ENCODE data around the gene CEBPG.

Gene CEBPG

DNA sequence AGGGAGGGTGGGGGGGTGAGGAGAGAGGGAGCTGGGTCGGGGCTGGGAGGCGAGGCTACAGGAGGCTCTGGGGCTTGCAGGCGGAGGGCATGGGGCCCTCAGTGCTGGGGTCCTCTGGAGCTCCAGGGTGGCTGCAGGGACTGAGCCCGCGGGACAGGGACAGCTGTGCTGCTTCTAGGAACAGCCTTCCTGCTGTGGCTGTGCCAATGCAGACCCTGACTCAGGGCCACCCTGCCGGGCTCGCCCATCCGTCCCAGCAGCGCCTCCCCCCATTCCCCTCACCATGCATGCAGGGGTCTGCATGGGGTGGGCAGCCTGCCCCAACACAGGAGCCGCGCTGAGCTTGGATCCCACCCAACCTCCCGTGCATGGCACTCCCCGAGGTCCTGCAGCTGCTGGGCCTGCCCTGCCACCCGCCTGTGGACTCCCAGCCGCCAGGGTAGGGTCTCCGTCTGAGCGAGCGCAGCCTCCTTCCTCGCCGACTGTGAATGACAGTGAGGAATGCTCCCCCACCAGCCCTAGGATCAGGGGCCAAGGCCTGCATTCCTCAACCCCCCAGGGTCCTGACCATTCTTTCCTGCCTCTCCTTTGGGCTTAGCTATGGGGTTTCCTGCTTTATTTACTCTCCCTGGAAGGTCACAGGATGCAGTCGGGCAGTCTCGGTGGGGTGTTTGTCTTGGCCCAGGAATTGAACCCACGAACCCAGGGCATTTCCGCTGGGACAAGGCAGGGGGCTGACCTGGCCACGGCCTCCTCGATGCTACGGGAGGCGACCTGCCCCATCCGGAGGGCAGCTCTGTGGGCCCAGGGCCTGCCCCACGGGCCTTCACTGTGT lies 23.4 kb downstream of the CEBPG start:
- H3K27ac ChIP-seq = 0 out of 2 replicates have a peak overlapping the region, but pooled peaks have one; percentile 1
- POLR2A ChIA-PET (ENCODE audit: low non-redundant PET) = no interaction called here
- DNase-seq (ENCODE audit: low spot score) = no peak

GRCh38 chr19:33397536-33398360 lies 24.2 kb downstream of the CEBPG start:
- TF ChIP-seq, protein P1, sequence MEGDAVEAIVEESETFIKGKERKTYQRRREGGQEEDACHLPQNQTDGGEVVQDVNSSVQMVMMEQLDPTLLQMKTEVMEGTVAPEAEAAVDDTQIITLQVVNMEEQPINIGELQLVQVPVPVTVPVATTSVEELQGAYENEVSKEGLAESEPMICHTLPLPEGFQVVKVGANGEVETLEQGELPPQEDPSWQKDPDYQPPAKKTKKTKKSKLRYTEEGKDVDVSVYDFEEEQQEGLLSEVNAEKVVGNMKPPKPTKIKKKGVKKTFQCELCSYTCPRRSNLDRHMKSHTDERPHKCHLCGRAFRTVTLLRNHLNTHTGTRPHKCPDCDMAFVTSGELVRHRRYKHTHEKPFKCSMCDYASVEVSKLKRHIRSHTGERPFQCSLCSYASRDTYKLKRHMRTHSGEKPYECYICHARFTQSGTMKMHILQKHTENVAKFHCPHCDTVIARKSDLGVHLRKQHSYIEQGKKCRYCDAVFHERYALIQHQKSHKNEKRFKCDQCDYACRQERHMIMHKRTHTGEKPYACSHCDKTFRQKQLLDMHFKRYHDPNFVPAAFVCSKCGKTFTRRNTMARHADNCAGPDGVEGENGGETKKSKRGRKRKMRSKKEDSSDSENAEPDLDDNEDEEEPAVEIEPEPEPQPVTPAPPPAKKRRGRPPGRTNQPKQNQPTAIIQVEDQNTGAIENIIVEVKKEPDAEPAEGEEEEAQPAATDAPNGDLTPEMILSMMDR (conservative IDR thresholded peaks at IDR 0.05; ENCODE audit: low read depth) = no peak
- ChIA-PET CTCF (interaction anchor here (0.6 to 3.1 kb wide), 4 partner anchors 18 to 162 kb away, joined by 3 to 11 read pairs (median 3); no protein-coding TSS in a partner anchor), POLR2A (ENCODE audit: low non-redundant PET) (no interaction called here)
- 0 out of 2 replicates have a peak overlapping the region, but pooled peaks have one; percentile 1 for H3K27ac ChIP-seq
- DNase-seq (ENCODE audit: low spot score) = no peak

More for the DNA sequence above, 23.4 kb downstream of the CEBPG start:
- TF ChIP-seq, protein P1 (conservative IDR thresholded peaks at IDR 0.05; ENCODE audit: low read depth) = no peak
- CTCF ChIA-PET = interaction anchor here (0.6 to 1.0 kb wide), 3 partner anchors 19 to 161 kb away, joined by 3 read pairs; no protein-coding TSS in a partner anchor

DNA sequence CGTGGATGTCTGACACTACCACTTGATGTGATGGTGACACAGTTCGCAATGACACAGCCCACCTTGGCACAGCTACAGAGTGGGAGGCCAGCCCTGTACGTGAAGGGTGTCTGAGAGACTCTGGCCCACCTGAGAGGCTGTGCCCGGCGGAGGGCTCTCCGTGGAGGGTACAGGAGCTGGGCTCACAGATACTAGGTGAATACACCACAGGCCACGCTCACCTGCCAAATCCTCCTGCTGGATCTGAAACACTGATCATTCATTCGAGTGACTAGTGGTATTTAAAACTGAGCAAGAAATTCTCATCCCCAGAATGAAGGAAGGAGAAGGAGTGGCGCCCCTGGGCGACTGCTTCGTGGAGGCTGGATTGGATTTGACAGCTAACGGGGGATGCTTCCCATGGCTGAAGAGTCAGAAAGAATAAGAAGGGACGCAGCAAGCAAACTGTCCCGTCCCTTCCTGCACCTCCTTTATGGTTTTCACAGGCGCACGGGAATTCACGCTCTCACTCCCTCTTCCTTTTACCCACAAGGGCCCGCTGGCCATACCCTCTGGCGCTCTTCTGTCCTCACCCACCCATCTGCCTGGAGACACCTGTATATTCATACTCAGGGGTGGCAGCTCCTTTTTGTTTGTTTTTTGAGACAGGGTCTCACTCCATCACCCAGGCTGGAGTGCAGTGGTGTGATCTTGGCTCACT lies 25.0 kb downstream of the CEBPG start:
- H3K27ac ChIP-seq = no peak overlapping the region
- ChIA-PET CTCF (interaction anchor here (0.7 to 3.1 kb wide), 3 partner anchors 106 to 163 kb away, joined by 3 to 11 read pairs (median 4); no protein-coding TSS in a partner anchor), POLR2A (ENCODE audit: low non-redundant PET) (no interaction called here)
- no peak for DNase-seq (ENCODE audit: low spot score)
- TF ChIP-seq, protein P1 (conservative IDR thresholded peaks at IDR 0.05; ENCODE audit: low read depth) = no peak

DNA sequence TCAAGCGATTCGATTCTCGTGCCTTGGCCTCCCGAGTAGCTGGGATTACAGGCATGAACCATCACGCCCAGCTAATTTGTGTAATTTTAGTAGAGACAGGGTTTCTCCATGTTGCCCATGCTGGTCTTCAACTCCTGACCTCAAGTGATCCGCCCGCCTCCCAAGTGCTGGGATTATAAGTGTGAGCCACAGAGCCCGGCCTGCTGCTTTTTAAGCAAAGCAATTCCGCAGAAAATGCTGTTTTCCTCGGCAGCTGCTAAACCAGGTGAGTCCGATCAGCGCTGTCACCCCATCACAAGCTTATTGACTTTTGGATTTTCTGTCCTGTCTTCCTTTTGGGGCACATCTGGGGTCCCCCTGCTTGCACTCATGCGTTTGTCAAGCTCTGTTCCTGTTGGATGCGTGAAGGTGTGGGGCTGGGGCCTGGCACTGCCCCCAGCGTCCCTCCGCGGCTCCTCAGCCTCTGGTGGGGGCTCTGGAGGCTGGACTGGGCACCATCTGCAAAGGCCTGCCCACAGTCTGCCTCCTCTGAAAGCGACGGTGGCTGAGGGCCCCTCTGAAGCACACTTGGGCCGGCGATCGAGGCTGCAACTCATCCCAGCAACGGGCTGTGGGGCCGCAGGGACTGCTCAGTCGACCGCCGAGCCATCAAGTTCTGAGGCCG lies 25.7 kb downstream of the CEBPG start:
- ChIA-PET CTCF (interaction anchor here (0.6 to 3.1 kb wide), 4 partner anchors 107 to 164 kb away, joined by 3 to 11 read pairs (median 4); no protein-coding TSS in a partner anchor), POLR2A (ENCODE audit: low non-redundant PET) (no interaction called here)
- TF ChIP-seq, protein P1 (conservative IDR thresholded peaks at IDR 0.05; ENCODE audit: low read depth) = no peak
- H3K27ac ChIP-seq = no peak overlapping the region
- no peak for DNase-seq (ENCODE audit: low spot score)

DNA sequence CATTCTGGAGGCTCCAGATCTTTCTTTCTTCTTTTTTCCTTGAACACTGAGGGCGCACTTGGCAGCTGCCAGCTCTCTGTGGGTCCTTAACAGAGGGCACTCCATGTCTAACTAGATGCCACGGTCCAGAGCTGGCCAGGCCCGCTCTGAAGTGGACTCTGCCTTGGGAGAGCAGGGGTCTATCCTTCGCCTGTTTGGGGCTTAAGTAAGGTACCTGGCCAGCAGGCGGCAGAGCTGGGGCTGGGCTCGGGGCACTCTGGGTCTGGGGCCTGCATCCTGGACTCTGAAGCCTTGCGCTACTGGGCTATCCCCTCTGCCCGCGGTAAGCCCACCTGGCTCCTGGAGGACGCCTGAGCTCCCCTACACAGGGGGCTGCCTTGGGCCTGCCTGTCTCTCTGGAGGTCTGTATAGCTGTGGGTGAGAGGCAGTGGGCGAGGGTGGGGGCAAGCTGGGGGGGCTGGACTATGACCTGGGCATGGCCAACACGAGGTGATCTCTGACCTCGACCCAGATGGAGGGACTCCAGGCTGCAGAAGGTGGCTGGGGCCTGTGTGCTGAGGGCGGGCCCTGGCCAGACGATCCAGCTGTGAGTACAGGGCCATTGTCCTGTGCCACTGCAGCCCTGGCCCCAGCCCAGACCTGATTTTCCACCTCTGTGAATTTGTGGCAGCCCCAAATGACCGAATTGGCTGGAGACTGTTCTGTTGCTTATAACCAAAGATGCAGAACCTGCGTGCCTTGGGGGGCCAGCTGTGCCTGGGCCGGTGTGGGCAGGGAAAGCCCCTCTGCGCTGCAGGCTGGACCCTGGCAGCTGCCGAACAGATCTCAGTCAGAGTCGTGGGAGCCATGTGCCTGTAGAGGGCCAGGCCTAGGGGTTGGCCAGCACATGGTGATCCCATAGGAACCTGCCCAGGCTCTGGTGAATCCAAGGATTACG lies 26.5 kb downstream of the CEBPG start:
- POLR2A ChIA-PET (ENCODE audit: low non-redundant PET) = no interaction called here
- H3K27ac ChIP-seq = no peak overlapping the region
- CTCF ChIA-PET = interaction anchor here (0.6 to 3.1 kb wide), 3 partner anchors 97 to 158 kb away, joined by 3 to 11 read pairs (median 5); no protein-coding TSS in a partner anchor
- TF ChIP-seq, protein P1 (conservative IDR thresholded peaks at IDR 0.05; ENCODE audit: low read depth) = no peak
- no peak for DNase-seq (ENCODE audit: low spot score)
